Mesenteric fat pad (tissue), 1 donor: ENCODE results near the gene C1QC. TPM values are rescaled to one million over a fixed set of nuclear protein-coding genes. Genes with fewer than 3 reads are reported as not detected.

Experiments
- DNase-seq: peaks from one replicate; pipeline ENCODE4 v3.0.0-alpha.2; 2020; ENCODE audit warnings: low spot score
- total RNA-seq: library from RNA; stranded (reverse); fragmentation: NEBNext Ultra II Directional; extraction: Animal tissue kit (Norgen Biotek cat#: 25700); gene quantifications from one replicate; pipeline ENCODE4 v1.2.1, GENCODE V29; 2021
- donor health status: DM: yes; HTN: yes; CAD: no.

The C1QC gene
- total RNA-seq, 1 donor from 2014 or later, result 491 TPM

DNA sequence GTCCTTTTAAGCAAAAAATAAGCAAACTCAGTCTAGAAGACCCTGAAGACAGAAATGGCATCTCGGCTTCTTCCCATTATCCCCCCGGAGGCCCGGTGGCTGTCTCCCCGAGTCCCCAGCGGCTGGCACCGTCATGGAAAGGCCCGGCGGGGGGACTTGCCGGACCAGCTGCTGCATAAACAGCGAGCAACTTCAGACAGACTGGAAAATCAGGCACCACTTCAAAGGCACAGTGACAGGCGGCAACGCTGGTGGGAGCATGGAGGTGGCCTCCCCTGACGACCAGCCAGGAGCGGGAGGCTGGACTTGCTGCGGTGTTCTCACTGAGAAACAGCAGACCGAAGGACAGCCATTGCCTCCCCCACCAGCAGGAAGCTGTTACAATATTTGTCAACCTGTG lies 25.4 kb upstream of the C1QC start:
- no peak for DNase-seq

DNA sequence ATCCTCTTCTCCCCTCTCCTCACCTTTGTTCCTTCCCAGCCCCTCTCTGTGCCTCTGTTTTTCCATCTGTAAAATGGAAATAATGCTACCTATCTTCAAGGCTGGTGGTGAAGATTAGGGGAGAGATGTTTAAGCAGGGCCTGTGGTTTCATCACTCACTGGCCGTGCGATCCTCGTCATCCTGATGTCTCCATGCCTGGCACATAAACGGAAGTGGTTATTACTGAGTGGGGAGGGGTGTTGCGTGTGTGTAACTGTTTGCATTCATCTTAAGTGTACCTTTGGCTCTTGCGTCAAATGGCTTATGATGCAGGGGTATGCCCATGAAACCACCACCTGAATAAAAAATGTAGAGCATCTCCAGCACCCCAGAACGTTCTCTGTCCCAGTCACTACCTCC lies 24.2 kb upstream of the C1QC start:
- no peak for DNase-seq

DNA sequence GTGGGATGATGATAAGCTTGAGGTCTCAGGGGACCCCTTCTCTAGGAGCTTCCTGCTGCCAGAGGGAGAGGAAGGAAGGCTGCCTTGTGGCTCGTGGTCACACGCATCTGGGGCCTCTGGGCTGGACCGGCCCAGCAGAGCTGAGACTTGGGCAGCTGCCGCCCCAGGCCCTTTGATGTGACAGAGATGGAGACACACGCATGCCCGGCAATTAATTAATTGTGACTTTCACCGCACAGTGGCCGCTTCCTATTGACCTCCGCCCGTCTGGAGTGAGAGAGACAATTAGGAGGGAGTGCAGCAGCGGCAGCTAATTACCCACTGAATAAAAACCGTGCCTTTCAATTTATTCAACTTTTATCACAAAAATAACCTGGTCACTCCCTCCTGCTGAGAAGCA lies 23.6 kb upstream of the C1QC start:
- DNase-seq, result no peak

DNA sequence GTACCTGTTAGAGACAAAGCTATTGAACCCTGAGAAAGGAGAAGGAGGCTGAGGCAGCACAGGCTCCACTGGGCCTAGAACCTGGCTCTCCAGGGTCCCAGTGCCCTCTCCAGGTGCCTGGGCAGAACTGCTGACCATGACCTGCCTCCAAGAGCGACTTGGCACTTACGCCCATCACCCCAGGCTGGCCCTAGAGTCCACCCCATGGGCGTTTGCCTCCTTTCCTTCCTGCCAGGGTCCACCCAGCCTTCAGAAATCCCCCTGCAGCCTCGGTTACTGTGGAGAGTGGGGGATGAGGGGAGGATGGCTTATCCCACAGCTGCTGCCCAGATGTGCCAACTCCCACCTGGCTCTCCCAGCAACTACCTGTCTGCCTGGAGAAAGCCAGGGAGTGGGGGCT lies 21.7 kb upstream of the C1QC start:
- DNase-seq, result no peak

DNA sequence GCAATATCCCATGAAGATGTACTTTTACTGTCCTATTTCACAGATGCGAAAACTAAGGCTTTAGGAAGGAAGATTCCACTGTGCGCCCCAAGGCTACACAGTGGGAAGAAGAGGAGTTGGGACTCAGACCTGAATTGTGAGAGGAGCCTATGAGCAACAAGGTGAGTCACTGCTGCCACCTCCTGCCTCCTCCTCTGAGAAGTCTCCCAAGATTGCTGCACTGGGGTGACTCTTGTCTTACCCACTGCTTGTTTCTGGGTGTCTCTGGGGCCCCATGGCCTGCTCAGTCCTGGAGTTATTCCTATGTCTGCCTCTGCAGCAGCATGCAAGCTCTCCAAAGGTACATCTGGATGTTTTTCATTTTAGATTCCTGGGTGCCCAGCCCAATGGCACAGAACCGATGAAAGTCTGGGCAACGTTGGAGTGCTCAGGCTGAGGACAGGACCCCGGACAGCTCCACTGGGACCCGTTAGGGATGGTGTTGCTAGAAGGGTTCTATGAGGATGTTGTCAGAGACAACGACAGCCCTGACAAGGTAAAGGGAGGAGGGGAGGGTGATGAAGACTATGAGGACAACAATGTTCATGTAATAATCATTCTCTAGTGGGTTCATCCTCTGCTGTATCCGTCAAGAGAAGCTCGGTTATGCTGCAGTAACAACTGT lies 18.0 kb upstream of the C1QC start:
- no peak for DNase-seq

DNA sequence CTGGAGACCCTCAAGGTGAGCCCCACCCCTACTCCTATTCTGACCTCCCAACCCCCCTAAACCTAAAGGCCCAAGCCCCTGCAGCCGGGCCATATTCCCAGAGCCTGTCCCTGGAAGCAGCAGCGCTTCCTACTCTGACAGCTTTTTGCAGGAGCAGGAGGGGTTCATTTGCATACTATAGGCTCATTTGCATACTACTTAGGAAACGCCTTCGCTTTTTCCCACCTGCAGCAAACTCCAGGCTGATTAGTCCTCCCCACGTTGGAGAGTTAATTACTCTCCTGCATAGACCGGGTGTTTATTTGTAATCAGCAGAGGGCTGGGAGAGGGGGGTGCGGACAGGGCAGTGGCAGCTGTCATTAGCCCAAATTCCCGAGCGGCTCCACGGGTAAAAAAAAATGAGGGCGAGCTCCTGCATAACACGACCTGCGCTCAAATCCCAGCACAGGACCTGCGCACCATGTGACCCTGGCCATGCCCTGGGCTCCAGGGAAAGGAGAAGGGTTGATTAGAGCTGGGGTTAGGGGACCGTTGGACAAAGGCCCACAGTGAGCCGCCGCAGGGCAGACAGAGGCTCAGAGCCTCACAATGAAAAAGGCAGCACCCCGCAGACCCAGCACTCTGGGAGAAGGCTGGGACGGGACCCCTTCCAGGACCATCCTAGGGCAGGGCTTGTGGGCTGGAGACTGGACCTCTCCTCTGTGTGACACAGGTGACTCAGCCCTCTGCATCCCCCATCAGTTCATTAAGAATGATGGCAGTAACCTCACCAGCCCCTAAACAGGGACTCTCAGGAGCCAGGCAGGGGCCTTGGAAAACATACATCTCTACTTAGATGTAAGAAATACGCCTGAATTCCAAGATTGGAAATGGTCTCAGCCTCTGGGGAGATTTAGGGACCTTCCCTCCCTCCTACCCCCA lies 16.9 kb upstream of the C1QC start:
- DNase-seq, result no peak

DNA sequence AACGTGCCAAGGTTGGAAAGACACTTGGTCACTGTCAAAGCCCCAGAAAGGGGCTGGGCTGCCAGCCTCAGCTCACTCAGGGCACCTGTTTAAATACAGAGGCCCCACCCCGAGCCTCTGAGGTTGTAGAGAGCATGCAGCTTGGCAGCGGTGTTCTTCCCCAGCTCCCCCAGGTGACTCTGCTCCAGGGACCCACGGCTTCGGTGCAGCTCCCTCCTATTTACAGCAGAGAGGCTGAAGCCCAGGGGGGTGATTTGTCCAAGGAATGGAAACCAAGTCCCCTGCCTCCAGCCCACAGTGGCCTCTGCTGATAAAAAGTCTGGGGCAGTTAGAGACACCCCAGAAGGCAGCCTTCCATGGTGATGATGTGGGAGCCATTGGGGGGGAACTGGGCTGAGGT lies 16.1 kb upstream of the C1QC start:
- no peak for DNase-seq

DNA sequence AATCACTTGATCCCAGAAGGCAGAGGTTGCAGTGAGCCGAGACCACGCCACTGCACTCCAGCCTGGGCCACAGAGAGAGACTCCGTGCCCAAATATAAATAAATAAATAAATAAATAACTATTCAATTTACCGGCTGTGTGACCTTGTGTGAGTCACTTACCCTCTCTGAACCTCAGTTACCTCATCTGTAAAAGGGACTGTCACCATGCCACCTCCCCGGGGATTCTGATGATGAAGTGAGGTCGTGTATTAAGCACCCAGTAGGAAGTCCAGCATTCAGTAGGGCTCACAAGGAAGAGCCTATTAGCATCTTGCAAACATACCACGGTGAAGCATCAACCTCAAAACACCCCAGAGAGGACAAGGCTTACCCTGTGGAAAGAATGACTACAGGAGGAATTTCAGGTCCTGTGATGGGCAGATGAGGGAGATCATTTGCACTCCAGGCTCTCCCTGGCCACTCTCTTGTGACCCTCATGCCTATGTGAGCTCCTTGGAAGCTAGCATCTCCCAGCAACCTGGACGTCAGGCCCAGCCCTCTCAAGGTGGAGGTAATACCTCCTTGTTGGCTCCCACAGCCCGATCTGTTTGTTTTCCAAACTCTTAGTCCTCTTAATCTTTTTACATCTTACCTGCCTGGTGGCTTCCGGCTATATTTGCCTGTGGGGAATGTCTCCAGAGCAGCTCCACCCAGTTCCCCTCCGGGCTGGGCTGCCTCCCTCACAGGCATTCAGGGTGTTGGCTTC lies 14.6 kb upstream of the C1QC start:
- no peak for DNase-seq

DNA sequence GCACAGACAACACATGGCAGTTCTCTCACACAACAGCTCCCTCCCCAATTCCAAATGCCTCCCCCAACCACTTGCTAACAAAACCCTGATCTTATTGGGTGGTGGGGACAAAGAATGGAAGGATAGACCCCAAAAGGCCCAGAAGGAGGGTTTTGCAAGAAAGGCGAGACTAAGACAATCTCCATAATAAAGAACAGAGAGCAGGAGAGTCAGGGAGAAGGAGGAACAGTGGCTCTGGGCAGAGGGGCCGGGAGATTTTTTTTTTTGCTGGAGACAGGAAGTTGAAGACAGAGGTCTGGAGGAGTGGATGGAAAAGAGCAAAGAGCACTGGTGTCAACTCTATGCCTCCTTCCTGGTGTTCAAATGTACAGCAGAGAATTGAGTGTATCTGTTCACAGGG lies 13.5 kb upstream of the C1QC start:
- no peak for DNase-seq

DNA sequence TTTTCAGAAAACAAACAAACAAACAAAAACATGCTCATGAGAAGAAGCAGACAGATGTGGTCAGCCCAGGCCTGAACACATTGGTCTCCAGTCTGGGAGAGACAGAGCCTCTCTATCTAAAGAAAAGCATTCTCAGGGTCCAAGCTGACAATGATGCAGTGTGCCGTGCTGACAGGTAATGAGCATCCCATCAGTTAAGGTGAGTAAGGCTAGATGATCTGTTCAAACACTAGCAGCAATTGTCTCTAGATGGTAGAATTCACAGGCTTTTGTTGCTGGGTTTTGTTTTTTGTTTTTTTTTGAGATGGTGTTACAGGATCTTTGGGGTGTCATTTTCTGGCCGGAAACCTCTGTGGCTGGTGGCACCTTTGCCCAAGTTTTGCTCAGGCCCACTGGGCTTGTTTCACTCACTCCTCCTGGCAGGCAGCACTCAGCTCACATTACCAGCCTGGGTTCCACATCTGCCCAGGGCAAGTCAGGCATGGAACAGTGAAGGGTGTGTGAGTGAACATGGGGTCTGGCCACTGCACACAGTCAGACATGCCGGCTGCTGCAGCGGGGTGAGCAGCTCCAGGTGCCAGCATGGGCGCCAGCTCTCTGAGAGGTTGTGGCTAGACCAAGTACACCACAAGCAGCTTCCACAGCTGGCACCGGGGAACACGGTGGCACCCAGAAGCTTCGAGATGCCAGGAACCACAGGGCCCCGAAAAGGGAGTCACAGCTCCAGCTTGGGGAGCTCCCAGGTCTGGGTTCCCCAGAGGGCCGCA lies 9.6 kb upstream of the C1QC start:
- DNase-seq, result no peak

DNA sequence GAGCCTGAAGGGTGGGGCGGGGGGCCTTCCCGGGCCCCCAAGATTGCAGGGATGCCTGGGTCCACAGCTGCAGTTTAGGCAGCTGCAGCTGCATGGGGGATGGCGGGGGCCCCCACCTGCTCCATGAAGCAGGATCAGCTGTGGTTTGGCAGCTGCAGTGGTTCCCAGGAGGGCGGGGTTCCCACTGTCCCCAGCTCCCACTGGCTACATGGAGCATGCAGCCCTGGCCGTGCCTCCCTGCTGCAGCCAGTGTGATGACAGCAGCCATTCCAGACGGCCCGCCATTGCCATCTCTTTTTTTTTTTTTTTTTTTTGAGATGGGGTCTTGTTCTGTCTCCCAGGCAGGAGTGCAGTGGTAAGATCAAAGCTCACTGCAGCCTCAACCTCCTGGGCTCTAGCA lies 8.0 kb upstream of the C1QC start:
- no peak for DNase-seq

DNA sequence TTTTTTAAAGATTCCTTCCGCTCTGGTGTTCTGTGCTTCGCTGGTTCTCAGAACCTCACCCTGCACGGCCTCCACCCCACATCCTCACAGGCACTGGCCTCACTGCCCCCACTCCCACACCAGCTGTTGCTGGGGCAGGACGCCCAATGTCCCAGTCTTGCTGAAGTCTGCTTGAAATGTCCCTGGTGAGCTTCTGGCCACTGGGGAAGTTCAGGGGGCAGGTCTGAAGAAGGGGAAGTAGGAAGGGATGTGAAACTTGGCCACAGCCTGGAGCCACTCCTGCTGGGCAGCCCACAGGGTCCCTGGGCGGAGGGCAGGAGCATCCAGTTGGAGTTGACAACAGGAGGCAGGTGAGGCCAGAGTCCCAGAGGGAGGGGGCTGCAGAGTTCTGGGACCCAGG lies 7.1 kb upstream of the C1QC start, which contains the start of gene C1QA:
C1QA (plus strand) TSS at position 276 of the 400 bp plus-strand sequence. CDS start 989 bp downstream, outside the sequence.
- no peak for DNase-seq

DNA sequence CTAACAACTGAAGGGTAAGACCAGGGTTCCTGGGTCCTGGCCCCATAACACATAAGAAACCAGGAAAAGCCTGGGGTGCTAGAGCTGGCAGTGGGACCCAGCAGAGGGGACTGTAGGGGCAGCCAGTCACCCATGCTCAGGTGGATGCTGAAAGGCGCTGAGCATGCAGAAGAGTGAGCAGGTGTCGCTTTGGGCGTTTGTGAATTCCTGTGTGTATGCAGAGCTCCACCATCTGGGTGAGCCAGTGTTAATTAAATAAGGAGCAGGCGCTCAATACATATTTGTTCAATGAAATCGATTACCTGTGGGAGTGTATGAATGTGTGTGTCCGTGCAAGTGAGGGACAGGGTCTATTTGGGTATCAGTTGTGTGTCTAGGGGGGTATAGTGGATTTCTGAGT lies 6.5 kb upstream of the C1QC start:
- no peak for DNase-seq

DNA sequence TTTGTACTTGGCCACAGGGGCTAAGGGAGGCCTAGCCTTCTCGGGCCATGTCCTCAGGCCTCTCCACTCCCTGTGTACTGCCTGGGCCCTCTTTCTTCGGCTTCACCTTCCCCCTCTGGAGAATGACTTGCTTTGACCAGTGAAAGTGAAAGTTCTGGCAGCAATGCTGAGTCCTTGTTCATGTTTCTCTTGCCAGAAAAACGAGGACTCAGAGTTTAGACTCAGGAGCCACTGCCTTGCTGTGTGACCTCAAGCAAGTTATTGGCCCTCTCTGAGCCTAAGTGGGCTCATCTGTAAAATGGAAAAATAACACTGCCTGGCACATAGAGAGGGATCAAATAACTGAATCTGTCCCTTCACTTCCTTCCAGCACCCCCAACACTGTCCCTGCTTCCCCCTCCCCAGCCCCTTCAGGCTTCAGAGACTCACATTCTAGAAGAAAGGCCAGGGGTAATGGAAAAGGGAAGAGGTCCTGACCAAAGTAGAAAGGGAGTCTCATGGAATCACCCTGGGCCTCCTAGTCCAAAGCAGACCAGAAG lies 5.5 kb upstream of the C1QC start:
- no peak for DNase-seq

DNA sequence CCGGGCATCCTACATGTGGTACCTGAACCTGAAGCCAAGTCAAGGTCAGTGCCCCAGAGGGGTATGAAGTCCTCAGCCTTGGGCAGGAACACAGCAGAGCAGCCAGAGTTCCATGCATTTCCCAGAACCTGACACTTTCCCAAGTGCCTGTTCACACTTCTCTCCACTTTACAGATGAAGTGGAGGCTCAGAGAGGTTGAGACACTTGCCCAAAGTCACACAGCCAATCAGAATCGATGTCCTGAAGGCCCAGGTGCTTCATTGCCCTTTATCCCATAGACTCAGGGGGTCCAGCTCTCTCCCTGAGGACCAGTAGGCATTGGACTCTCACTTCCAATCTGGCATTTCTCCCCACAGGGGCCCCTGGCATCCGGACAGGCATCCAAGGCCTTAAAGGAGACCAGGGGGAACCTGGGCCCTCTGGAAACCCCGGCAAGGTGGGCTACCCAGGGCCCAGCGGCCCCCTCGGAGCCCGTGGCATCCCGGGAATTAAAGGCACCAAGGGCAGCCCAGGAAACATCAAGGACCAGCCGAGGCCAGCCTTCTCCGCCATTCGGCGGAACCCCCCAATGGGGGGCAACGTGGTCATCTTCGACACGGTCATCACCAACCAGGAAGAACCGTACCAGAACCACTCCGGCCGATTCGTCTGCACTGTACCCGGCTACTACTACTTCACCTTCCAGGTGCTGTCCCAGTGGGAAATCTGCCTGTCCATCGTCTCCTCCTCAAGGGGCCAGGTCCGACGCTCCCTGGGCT lies 4.8 kb upstream of the C1QC start:
- no peak for DNase-seq

DNA sequence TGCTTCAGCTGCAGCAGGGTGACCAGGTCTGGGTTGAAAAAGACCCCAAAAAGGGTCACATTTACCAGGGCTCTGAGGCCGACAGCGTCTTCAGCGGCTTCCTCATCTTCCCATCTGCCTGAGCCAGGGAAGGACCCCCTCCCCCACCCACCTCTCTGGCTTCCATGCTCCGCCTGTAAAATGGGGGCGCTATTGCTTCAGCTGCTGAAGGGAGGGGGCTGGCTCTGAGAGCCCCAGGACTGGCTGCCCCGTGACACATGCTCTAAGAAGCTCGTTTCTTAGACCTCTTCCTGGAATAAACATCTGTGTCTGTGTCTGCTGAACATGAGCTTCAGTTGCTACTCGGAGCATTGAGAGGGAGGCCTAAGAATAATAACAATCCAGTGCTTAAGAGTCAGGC lies 4.1 kb upstream of the C1QC start:
- DNase-seq, result no peak

DNA sequence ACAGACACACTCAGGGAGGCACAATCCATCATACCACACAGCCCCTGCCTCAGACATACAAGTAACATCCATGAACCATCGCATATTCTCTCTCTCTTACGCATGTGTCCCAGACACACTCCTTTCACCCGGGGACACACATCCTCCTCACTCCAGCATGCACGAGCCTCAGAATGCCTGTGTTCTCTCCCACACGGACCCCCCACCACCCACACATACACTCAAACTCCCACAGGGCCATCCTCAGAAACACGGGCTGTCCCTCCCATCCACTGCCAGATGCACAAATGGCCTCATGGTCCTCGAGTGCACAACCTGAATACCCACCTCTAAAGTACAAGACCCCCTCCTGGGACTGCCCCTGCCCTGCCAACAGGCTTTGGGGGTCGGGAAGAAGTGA lies 2.2 kb upstream of the C1QC start:
- no peak for DNase-seq

DNA sequence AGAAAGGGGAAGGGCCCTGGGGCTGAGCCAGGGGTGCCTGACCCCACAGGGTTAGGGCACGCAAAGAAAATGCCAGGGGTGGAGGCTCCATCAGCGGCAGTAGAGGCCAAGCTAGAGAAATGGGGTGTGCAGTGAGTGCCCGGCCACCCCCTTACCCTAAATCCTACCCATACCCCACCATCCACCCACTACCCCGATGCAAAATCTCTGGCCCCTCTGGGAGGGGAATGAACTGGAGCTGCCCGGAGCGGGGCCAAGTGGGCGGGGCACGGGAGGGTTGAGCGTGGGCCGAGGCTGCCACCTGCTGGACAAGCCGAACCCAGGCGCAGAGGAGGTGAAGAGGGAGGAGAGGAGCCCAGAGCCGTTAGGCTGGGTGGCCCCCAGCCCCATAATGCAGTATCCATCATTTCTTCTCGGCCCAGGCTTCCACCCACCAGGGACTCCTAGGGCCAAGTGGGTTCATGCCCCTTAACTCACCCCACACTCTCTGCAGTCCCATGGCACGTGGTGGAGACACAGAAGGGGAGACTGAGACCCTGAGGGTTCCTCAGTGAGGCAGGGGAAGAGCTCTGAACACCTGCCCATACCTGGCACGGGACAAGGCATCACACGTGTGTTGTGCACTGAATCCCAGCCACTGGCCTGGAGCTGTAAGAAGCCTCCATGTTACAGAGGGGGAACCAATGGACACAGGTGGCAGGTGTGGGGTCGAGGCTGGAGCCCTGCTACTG lies 1.4 kb upstream of the C1QC start:
- DNase-seq, result peak; percentile 94

DNA sequence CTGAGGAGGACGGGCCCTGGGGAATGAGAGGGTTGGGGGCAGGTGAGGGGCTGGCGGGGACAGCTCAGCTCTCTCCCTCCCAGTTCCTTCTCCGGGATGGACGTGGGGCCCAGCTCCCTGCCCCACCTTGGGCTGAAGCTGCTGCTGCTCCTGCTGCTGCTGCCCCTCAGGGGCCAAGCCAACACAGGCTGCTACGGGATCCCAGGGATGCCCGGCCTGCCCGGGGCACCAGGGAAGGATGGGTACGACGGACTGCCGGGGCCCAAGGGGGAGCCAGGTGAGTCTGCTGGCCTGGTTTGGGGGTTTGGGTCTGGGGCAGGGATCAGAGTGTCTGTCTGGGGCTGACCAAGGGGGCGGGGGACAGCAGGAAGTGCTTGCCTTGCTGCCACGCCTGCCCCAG lies 495 bp downstream of the C1QC start:
- no peak for DNase-seq

DNA sequence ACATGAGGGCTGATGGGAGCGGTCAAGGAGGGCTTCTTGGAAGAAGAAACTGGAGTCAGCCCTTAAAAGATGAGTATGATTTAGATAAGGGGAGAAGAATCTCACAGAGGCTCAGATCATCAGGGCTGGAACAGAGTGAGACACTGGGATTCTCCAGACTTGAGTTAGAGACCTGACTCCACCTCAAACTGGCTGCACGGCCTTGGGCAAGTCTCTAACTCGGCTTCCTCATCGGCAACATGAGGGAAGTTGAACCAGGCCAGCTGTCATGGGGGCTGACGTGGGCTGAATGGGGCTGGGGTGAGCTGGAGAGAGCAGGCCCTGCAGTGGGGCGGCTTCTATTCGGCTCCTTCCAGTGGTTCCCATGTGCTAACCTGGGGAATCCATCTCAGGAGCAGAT lies 2.5 kb downstream of the C1QC start:
- DNase-seq, result no peak
